Stomach (tissue), 9 donors: ENCODE measurements around the gene INSYN2B. TPM values are rescaled to one million over a fixed set of nuclear protein-coding genes. Genes with fewer than 3 reads are reported as not detected.

Experiments
- DNase-seq, 2 donors: peaks; one replicate each; pipeline versions ENCODE4 v3.0.0 to v3.0.0-alpha.2; 2013 to 2019
- H3K27ac ChIP-seq, 5 donors: fragments of 200-600 bp in 4 of 5; sonication (generic) in 4 of 5; one replicate each; pipeline ENCODE4 v1.5.1; 2013 to 2019; ENCODE audit warnings: mild to moderate bottlenecking in 1 of 5, moderate library complexity in 1 of 5
- H3K27me3 ChIP-seq, 3 donors: fragments of 200-600 bp; sonication (generic); one replicate each; pipeline ENCODE4 v1.5.1; 2017 to 2019; ENCODE audit warnings: mixed run types in 1 of 3
- H3K36me3 ChIP-seq, 4 donors: fragments of 200-600 bp; sonication (generic); 1 replicate in 3 of 4; 2 replicates in 1 of 4; pipeline ENCODE4 v1.5.1; 2016 to 2019
- H3K4me1 ChIP-seq, 4 donors: fragments of 200-600 bp; sonication (generic); one replicate each; pipeline ENCODE4 v1.5.1; 2016 to 2019
- H3K4me3 ChIP-seq, 4 donors: fragments of 200-600 bp; sonication (generic) in 3 of 4; one replicate each; pipeline ENCODE4 v1.5.1; 2016 to 2019; ENCODE audit warnings: mild to moderate bottlenecking in 1 of 4
- H3K9me3 ChIP-seq, 4 donors: fragments of 200-600 bp; sonication (generic); one replicate each; pipeline ENCODE4 v1.5.1; 2016 to 2019
- CTCF ChIP-seq, 7 experiments: fragments of 450-650 bp in 4 of 7; fragments of 200-600 bp in 3 of 7; sonication (generic) in 3 of 7; IDR thresholded peaks; one replicate each; pipeline ENCODE4 v1.5.1; 2016 to 2019; ENCODE audit warnings: antibody characterized with exemption in 7 of 7, control low read depth in 2 of 7, mild to moderate bottlenecking in 1 of 7
- EP300 ChIP-seq: sonication (generic); formaldehyde crosslinking; IDR thresholded peaks from one replicate; pipeline ENCODE4 v1.6.1; 2017; ENCODE audit warnings: antibody characterized with exemption
- POLR2A ChIP-seq, 4 donors: fragments of 450-650 bp; IDR thresholded peaks; one replicate each; pipeline ENCODE4 v1.6.1; 2016; ENCODE audit warnings: antibody characterized with exemption in 4 of 4, control low read depth in 2 of 4, mild to moderate bottlenecking in 1 of 4, moderate library complexity in 1 of 4
- POLR2AphosphoS5 ChIP-seq, 3 donors: sonication (generic); formaldehyde crosslinking; IDR thresholded peaks; one replicate each; pipeline ENCODE4 v1.6.1; 2016; ENCODE audit warnings: antibody characterized with exemption in 3 of 3
- WGBS, 5 donors: extraction: QIAGEN DNeasy Blood & Tissue Kit in 3 of 5; methylation state at CpG; one replicate each; pipeline versions ENCODE4 v1.1.5 to v1.1.7; 2013 to 2018; 5-methylcytosine and 5-hydroxymethylcytosine counted together
- intact Hi-C: fragments of 100-400 bp; cut with DNase I; formaldehyde crosslinking; loops from one replicate; pipeline ENCODE4 v1.15.1; 2023; ENCODE audit warnings: low total_unique reads
- polyA plus RNA-seq, 3 donors: library from polyadenylated mRNA; stranded (reverse); fragments of 200-250 nt; gene quantifications; one replicate each; pipeline ENCODE4 v1.2.3, GENCODE V29; 2013
- total RNA-seq, 5 donors: library from RNA; depleted of rRNA; stranded (reverse); fragments of >200 nt; gene quantifications; one replicate each; pipeline versions ENCODE4 v1.1.0 to v1.2.3, GENCODE V29; 2014 to 2016
- donor health status: healthy with polysubstance abuse.
- donor health status: Bipolar disorder and iron deficiency.
- donor health status: healthy.

INSYN2B gene
- total and polyA plus RNA-seq, 8 donors, result 0.18 to 0.19 TPM; not detected in 6

DNA sequence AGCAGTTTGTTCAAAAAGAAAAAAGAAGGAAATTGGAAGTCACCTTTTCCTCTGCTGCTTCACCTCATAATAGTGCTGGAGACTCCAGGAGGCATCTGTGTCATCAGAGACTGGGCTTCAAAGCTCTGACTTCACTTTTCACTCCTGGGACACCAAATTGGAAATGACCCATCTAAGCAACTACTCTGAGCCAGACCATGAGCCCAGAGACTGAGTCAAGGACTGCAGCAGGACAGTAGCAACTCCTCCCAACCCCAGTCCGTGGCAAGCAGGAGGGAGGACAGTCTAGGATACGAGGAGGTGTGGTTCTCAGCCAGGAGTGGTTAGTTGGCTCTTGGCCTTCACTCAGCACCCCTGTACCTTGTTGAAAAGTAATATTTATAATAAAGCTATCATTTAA lies 131.5 kb downstream of the INSYN2B start:
- H3K4me3 ChIP-seq, result no peak overlapping the region
- intact Hi-C loops, result no loop called here
- no peak for DNase-seq
- WGBS, 5 donors, result 52 to 86% (median 75%) methylated on average over 2 of the region's 2 CpGs
- H3K4me1 ChIP-seq, result no peaks in the 10 kb centered on the region
- TF ChIP-seq EP300 (no peak), POLR2AphosphoS5 (IDR thresholded peaks at IDR 0.05) (no peak), CTCF (IDR thresholded peaks at IDR 0.05) (no peak), POLR2A (IDR thresholded peaks at IDR 0.05) (no peak)
- H3K27ac ChIP-seq, result no peak overlapping the region
- peaks cover 0 to 31% (median 21%) of the 10 kb centered on the region in 4 donors for H3K9me3 ChIP-seq
- H3K27me3 ChIP-seq, result no peaks in the 10 kb centered on the region
- H3K36me3 ChIP-seq, result peaks cover 0 to 4% (median 0%) of the 10 kb centered on the region in 4 donors

- TF ChIP-seq CTCF (IDR thresholded peaks at IDR 0.05) (no peak), POLR2A (IDR thresholded peaks at IDR 0.05) (no peak), EP300 (no peak), POLR2AphosphoS5 (IDR thresholded peaks at IDR 0.05) (no peak)
- intact Hi-C loops, result no loop called here
- Histone ChIP-seq H3K27me3 (no peaks in the 10 kb centered on the region), H3K4me3 (no peak overlapping the region), H3K36me3 (peaks cover 0 to 4% (median 0%) of the 10 kb centered on the region in 4 donors), H3K9me3 (peaks cover 0 to 31% (median 21%) of the 10 kb centered on the region in 4 donors), H3K27ac (no peak overlapping the region), H3K4me1 (no peaks in the 10 kb centered on the region)
- no peak for DNase-seq
- 67 to 88% (median 78%) methylated on average over 3 of the region's 3 CpGs for WGBS, 5 donors
These were observed 132.0 kb downstream of the INSYN2B start for GRCh38 chr5:169848271-169848670.

GRCh38 chr5:169847519-169847918 lies 132.8 kb downstream of the INSYN2B start:
- 76 to 86% (median 81%) methylated on average over 1 of the region's 1 CpG for WGBS, 5 donors
- Histone ChIP-seq H3K4me1 (no peaks in the 10 kb centered on the region), H3K36me3 (peaks cover 0 to 4% (median 0%) of the 10 kb centered on the region in 4 donors), H3K27ac (no peak overlapping the region), H3K4me3 (no peak overlapping the region), H3K27me3 (no peaks in the 10 kb centered on the region), H3K9me3 (peaks cover 0 to 27% (median 21%) of the 10 kb centered on the region in 4 donors)
- intact Hi-C loops, result no loop called here
- no peak for DNase-seq
- TF ChIP-seq EP300 (no peak), POLR2AphosphoS5 (IDR thresholded peaks at IDR 0.05) (no peak), POLR2A (IDR thresholded peaks at IDR 0.05) (no peak), CTCF (IDR thresholded peaks at IDR 0.05) (no peak)

GRCh38 chr5:169842699-169843098 lies 137.6 kb downstream of the INSYN2B start:
- intact Hi-C loops, result no loop called here
- H3K27ac ChIP-seq, result no peak overlapping the region
- TF ChIP-seq POLR2A (IDR thresholded peaks at IDR 0.05) (no peak), POLR2AphosphoS5 (IDR thresholded peaks at IDR 0.05) (no peak), EP300 (no peak)
- H3K4me3 ChIP-seq, result no peak overlapping the region
- H3K9me3 ChIP-seq, result no peaks in the 10 kb centered on the region
- H3K4me1 ChIP-seq, result no peaks in the 10 kb centered on the region
- H3K36me3 ChIP-seq, result peaks cover 0 to 5% (median 0%) of the 10 kb centered on the region in 4 donors
- no peak for DNase-seq
- H3K27me3 ChIP-seq, result no peaks in the 10 kb centered on the region

DNA sequence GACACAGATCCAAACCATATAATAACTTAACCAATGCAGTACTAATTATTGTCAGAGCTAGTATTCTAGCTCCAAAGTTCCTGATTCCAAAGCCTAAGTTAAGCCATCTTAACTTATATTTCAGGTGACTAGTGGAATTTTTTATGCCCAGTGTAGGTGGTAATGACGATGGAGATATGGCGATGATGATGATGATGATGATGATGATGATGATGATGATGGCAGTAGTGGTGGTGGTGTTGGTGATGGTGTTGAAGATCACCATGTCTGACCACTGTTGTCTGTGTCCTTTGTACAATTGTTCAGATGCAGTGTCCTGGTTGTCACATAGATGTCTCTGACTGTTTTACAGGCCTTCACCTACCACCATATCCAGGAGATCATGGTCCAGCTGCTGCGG lies 139.9 kb downstream of the INSYN2B start:
- no peaks in the 10 kb centered on the region for H3K4me1 ChIP-seq
- H3K27ac ChIP-seq, result no peak overlapping the region
- no peak for TF ChIP-seq CTCF (IDR thresholded peaks at IDR 0.05)
- TF ChIP-seq EP300, result no peak
- TF ChIP-seq POLR2A (IDR thresholded peaks at IDR 0.05), result no peak
- no peak for TF ChIP-seq POLR2AphosphoS5 (IDR thresholded peaks at IDR 0.05)
- intact Hi-C loops, result no loop called here
- H3K9me3 ChIP-seq, result no peaks in the 10 kb centered on the region
- no peak for DNase-seq
- H3K27me3 ChIP-seq, result no peaks in the 10 kb centered on the region
- H3K36me3 ChIP-seq, result peaks cover 0 to 5% (median 0%) of the 10 kb centered on the region in 4 donors
- H3K4me3 ChIP-seq, result no peak overlapping the region
- WGBS, 5 donors, result 91 to 96% (median 93%) methylated on average over 3 of the region's 3 CpGs
